GM13977 (cell line): ENCODE measurements around the gene BLACAT1.

ENCODE experiments used
- DNase-seq: peaks from one replicate; pipeline ENCODE4 v3.0.0; 2012; ENCODE audit warnings: low spot score
- in situ Hi-C: fragments of 300-500 bp; cut with MboI; formaldehyde crosslinking; loops from one replicate; pipeline ENCODE4 v1.12.0; 2022; ENCODE audit warnings: low sequenced_read_pairs, low pct_unique_long_range_greater_than_20kb, mixed read lengths, inconsistent platforms; ENCODE audit not compliant: unreplicated experiment
- TF ChIP-seq, protein P1 (sequence below): IDR thresholded peaks from 2 replicates; pipeline ENCODE4 v1.5.1; 2012; ENCODE audit warnings: mild to moderate bottlenecking, control low read depth; ENCODE audit not compliant: insufficient read depth; ENCODE audit errors: extremely low read depth, missing control alignments

The BLACAT1 gene

DNA sequence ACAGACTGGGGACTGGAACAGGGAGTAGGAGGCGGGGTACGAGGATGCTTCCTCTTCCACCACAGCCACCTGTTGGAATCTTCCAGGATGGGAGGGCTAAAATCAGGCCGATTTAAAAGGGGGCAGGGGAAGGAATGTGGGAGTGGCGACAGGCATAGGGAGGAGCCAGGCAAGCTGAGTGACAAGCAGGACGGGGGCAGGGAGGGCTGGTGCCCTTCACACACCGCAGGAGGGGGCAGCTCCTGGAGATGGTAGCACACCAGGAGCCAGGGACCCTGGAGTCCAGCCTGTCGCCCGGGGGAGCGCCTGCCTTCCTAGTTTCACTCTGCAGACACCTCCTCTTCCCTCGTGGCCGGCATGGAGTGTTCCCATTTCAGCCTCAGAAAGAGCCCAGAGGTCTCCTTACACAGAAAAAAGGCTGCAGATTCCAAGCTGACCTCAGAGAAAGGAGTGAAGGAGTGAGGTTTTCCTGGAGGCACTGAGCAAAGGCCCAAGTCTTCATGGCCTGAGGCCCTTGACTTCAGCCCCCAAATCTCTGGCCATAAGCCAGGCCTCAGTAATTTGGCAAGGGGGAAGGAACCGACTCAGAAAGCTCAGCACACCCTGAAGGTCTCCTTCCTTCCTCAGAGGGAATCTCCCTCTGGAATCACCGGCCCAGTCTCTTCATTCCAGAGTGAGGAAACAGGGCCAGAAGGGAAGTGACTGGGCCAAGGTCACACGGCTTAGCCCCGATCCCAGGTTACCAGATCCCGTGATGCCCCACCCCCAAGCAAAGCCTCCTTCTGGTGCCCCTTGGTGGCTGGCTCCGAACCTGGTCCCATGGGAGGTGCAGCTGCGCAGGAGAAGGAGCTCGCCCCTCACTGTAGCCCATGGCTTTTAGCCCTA, 8.1 kb downstream of the BLACAT1 start:
- TF ChIP-seq, protein P1, sequence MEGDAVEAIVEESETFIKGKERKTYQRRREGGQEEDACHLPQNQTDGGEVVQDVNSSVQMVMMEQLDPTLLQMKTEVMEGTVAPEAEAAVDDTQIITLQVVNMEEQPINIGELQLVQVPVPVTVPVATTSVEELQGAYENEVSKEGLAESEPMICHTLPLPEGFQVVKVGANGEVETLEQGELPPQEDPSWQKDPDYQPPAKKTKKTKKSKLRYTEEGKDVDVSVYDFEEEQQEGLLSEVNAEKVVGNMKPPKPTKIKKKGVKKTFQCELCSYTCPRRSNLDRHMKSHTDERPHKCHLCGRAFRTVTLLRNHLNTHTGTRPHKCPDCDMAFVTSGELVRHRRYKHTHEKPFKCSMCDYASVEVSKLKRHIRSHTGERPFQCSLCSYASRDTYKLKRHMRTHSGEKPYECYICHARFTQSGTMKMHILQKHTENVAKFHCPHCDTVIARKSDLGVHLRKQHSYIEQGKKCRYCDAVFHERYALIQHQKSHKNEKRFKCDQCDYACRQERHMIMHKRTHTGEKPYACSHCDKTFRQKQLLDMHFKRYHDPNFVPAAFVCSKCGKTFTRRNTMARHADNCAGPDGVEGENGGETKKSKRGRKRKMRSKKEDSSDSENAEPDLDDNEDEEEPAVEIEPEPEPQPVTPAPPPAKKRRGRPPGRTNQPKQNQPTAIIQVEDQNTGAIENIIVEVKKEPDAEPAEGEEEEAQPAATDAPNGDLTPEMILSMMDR = no peak
- in situ Hi-C loops = no loop called here
- DNase-seq = no peak

DNA sequence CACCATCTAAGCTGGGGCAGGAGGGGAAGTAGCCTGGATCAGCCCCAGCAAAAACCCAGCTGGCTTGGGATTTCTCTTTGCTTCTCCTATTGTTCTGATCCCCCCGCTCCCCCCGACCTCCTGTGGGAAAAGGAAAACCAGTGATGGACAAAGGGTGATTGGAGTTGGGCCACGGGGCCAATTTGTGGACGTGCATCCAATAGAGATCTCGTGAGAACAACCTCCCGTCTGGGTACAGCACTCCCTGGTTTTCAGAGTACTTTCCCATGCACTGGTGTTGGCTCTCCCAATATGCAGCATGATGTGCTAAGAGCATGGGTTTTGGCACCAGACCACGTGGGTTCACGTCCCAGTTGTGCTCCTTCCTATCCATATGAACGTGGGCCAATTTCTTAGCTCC, 9.0 kb downstream of the BLACAT1 start:
- no peak for DNase-seq
- in situ Hi-C loops = no loop called here

DNA sequence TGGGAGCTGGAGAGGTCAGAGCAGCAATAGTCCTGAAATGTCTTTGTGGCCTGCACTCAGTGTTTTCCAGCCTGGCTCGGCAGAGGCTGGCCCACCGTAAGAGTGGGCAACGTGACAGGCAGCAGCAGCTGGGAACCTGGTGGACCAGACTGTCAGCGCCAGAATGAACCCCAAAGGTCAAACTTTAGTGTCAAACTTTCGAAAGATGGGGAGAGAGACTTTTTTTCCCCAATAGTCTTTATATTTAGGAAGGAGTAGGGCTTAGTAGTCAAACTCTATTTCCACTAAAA, 10.3 kb downstream of the BLACAT1 start:
- no peak for DNase-seq
- in situ Hi-C loops = no loop called here
- TF ChIP-seq, protein P1 = no peak

More for the DNA sequence above, 9.0 kb downstream of the BLACAT1 start:
- TF ChIP-seq, protein P1 = no peak

DNA sequence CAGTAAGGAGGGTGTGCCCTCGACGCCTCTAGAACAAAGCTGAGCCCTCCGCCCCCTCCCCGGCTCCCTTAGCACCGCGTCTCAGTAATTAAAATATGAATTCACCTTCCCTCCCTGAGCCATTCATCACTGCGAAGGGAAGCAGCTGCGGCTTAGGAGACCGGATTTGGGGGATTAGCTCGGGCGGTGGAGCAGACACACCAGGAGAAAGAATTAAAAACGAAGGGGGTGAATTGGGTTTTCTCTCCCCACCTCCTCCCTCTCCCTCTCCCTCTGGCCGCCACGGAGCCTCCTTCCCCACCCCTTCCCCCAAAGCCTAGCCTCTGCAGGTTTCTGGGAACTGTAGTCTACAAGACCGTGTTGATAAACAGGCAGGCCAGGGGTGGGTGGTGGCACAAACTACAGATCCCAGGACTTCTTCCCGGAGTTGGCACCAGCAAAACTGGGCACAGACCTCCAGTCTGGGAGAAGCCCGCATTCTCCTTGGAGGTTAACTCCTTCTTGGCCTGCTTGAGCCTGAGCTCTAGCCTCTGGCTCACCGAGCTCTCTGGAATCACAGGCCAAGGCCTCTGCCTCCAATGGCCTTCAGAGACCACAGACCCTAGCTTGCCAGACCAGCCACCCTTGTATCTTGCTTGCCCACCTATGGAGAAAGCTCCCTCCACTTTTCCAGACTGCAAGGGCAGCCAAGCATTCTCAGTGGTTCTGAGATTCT, 10.8 kb downstream of the BLACAT1 start:
- TF ChIP-seq, protein P1 = no peak
- DNase-seq = no peak
- in situ Hi-C loops = no loop called here

DNA sequence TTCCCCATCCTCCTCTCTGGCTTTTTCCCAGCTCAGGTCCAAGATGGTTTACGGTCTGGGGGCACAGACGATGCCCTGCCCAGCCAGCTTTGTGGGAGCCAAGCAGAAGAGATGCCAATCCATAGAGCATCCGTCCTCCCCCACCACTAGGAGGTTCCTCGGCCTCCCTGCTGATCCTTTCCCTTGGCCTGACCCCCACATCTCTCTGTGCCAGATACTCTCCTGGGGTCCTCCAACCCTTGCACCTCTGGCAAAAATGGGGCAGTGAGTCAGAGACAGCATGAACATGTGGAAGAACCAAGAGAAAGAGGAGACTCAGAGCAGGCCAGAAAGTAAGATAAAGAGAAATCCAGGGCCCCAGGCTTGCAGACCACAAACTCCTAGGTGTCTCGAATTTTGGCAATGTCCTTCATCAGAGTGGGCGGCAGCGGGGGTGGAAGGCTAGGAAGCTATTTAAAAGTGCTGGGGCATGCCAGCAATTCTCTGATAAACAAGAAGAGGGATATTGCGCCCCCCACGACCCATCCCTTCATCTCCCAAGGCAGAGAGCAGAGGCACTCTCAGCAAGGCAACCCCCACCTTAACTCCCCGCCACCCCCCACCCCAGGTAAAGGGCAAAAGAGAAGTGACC, 11.4 kb downstream of the BLACAT1 start:
- DNase-seq = no peak
- TF ChIP-seq, protein P1 = no peak
- in situ Hi-C loops = no loop called here

DNA sequence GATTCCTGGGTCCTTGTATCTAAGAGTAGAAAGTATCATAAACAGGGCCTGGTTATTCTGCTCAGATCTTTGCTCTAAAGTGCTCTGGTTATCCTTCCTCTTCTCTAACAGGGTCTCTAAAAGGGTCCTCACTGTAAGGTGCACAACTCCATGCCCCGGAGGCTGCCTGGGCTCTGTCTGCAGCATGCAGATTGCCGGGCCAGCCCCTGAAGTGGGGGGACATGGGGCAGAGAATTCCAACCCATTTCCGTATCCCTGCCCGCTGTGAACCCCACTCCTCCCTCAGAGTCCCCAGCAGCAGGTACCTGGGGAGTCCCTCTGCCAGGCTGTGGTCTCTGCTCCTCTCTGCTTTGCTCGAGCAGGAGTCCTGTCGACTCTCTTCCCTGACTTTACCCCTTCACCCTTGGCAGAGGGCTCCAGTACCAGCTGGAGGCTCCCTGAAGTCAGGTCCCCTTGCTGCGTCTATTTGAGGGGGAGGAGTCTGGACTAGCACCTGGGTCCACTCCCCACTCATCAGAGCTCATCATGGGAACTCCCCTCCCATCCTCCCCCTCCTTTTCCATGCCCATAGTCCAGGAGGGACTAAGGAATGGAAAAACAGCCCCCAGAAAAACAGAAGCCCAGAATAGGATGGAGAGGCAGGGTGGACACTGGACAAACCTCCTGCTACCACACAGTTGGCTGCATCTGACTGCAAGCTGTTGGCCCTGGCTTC, 12.1 kb downstream of the BLACAT1 start:
- DNase-seq = no peak
- TF ChIP-seq, protein P1 = no peak
- in situ Hi-C loops = no loop called here
